IMR-90 (cell line): Measurements from ENCODE around the gene SPAG16.

Experiments
- CTCF ChIP-seq: conservative IDR thresholded peaks from 2 replicates; pipeline ENCODE4 v1.5.1; 2012; ENCODE audit warnings: mild to moderate bottlenecking, low read depth, low read length, improper control_type of control experiment
- NFE2L2 ChIP-seq: fragments of 150-350 bp; IDR thresholded peaks from 2 replicates; pipeline ENCODE4 v1.6.1; 2016; ENCODE audit warnings: low read depth, mild to moderate bottlenecking, low read length
- POLR2A ChIP-seq: IDR thresholded peaks from 2 replicates; pipeline ENCODE4 v1.6.1; 2012; ENCODE audit warnings: mild to moderate bottlenecking, low read depth, low read length

- TF ChIP-seq CTCF (no peak), POLR2A (no peak), NFE2L2 (no peak)
Observed at GRCh38 chr2:214451516-214452275, 1167.4 kb downstream of the SPAG16 start.
